Subcutaneous adipose tissue (tissue), 4 donors: ENCODE results near the gene KIAA1586. TPM values are rescaled to one million over a fixed set of nuclear protein-coding genes. Genes with fewer than 3 reads are reported as not detected.

Experiments used
- total RNA-seq, 4 donors: library from RNA; depleted of rRNA; stranded (reverse); fragments of >200 nt; gene quantifications; one replicate each; pipeline ENCODE4 v1.1.0, GENCODE V29; 2016
- TF ChIP-seq, protein P1 (sequence below): fragments of 450-650 bp; IDR thresholded peaks from one replicate; pipeline ENCODE4 v1.5.1; 2016; ENCODE audit warnings: low read depth, mild to moderate bottlenecking, control low read depth, antibody characterized with exemption, moderate library complexity

Gene KIAA1586
- total RNA-seq, 4 donors from 2014 or later, result 9.4 to 12.2 (median 11.6) TPM

DNA sequence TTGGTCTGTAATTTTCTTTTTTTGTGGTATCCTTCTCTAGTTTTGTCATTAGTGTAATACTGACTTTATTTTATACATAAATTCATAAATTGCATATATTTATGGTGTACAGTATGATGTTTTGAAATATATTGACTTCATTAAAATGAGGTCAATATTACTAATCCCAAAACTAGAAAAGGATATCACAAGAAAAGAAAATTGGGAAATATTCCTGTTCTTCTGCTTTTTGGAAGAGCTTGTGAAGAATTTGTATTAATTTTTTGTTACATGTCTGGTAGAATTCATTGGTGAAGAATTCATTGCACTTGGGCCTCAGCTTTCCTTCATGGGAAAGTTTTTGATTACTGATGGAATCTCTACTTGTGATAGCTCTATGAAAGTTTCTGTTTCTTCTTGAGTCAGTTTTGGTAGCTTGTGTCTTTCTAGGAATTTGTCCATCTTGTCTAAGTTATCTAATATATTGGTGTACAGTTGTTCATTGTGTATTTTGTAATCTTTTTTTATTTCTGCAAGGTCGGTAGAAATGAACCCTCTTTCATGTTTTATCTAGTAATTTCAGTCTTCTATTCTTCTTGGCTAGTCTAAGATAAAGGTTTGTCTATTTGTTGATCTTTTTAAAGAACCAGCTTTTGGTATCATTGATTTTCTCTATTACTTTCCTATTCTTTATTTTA is 32.2 kb downstream of the KIAA1586 start:
- TF ChIP-seq, protein P1, sequence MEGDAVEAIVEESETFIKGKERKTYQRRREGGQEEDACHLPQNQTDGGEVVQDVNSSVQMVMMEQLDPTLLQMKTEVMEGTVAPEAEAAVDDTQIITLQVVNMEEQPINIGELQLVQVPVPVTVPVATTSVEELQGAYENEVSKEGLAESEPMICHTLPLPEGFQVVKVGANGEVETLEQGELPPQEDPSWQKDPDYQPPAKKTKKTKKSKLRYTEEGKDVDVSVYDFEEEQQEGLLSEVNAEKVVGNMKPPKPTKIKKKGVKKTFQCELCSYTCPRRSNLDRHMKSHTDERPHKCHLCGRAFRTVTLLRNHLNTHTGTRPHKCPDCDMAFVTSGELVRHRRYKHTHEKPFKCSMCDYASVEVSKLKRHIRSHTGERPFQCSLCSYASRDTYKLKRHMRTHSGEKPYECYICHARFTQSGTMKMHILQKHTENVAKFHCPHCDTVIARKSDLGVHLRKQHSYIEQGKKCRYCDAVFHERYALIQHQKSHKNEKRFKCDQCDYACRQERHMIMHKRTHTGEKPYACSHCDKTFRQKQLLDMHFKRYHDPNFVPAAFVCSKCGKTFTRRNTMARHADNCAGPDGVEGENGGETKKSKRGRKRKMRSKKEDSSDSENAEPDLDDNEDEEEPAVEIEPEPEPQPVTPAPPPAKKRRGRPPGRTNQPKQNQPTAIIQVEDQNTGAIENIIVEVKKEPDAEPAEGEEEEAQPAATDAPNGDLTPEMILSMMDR, result no peak

DNA sequence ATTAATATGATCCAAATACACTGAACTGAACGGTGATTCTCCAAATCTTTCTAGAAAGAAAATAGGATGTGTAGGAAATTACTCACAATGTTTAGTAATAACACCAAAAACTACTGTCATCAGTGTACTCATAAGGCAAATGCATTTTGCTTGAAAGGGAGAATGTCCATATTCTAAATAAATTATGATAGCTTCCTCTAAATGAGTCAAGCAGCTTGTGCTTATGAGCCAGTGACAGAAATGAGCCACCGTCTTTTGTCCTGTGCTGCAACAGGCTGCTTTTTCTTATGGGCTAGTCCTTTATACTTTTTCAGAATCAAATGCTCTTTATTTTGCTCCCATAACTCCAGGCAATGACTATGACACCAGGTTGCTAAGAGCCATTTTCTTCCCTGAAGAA is 39.0 kb downstream of the KIAA1586 start:
- TF ChIP-seq, protein P1, result no peak

DNA sequence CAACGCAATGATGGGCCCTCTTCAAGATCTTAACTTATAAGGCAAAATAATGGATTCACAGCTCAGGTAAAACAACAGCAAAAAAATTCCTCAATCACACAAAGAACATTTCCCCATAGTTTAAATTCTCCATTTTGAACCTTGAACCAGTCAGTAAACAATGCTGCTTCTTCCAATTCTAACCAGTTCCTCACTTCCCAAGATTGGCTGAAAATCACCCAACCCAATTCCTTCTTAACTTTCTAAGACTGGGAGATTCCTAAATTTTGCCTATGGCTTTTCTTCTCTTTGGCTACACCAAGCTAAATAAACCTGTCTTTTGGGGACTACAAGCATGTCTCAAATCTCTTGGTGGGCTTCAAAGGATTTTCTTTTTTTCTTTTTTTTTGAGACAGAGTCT is 40.4 kb downstream of the KIAA1586 start:
- TF ChIP-seq, protein P1, result no peak

DNA sequence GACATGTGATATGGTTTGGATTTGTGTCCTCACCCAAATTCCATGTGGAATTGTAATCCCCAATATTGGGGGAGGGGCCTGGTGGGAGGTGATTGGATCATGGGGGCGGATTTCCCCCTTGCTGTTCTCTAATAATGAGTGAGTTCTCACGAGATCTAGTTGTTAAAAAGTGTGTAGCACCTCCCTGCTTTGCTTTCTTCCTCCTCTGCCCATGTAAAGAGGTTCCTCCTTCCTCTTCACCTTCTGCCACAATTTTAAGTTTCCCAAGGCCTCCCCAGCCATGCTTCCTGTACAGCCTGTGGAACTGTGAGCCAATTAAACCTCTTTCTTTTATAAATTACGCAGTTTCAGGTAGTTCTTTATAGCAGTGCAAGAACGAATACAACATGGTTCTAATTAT is 41.4 kb downstream of the KIAA1586 start:
- TF ChIP-seq, protein P1, result no peak

DNA sequence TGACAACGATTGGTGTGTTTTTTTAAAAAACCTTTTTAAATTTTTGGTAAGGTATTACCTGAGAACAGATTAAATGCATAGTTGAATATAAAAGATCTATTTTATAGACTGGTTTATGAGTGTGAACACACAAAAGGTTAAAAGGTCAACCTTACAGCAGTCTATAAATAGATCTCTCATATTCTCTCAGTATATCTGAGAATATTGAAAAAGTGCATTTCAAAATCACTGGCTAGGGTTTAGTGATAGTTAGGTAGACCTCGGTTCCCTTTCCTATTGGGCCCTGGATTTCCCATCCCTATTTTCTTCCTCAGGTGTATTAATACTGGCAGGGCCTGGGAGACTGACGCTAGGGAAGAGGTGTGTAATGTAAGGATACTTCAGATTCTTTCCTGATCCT is 42.8 kb downstream of the KIAA1586 start:
- TF ChIP-seq, protein P1, result no peak

DNA sequence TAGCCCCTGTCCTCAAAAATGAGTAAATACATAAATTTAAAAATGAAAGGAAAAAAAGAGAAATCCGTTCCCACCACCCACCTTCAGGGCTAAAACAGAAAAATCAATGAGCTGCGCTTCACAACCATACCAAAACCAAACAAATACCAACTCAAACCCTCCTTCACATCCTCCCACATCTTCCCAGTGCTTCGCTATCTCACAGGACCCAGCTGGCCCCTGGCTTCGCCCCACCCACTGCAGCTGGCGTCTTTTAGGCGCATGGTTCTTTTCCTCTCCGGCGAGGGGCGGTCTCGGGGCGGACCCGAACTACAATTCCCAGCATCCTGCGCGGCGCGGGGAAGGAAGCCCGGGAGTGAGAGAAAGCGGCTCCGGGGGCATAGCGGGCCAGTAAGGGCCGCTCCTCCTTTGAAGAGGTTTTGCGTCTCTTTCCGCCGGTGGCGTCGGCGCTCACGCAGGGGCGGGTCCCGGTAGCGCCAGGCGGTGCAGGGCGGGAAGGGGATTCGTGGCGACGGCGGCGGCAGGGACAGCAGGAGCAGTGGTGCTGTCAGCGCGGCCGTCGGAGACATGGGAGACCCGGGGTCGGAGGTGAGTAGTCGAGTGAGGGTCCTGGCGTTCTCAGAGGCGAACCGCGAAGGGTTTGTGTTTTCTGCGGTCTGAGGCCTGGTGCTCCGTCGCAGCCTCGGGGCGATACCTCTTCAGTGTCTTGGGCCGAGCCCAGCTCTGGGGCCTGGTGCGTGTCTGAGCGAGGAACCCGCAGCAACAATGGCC is 43.4 kb downstream of the KIAA1586 start, which contains the start of gene ZNF451:
TSS of gene ZNF451 (plus strand) at position 502 of the 771 bp plus-strand sequence. CDS start at position 568, 66 bp downstream.
- TF ChIP-seq, protein P1, result no peak

DNA sequence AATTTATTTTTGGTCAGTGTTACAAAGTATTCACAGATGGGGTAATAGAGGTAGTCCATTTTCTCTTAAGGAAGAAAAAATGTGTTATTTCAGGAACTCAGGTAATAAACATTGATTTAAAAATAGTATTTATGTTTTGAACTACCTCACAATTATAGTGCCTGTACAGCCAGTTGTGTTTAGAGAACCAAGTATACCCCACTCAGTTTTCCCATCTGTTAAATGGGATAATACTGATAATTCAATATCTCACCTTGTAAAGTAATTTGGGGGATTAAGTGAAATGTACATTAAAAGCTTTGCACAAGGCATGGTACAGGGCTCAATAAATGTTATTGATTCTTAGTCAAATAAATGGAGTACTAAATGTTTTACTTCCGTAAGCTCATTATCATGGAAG is 48.2 kb downstream of the KIAA1586 start:
- TF ChIP-seq, protein P1, result no peak
